OCI-LY3 (cell line): ENCODE measurements around the gene SKIDA1.

ENCODE experiments used
- H2AFZ ChIP-seq: fragments of 200-600, 300-600 bp; shearing (Covaris generic); 2 replicates; pipeline ENCODE4 v1.6.0; 2014; ENCODE audit warnings: antibody characterized with exemption, low read depth, low read length
- H3K27ac ChIP-seq: fragments of 200-600, 300-600 bp; sonication (generic); 2 replicates; pipeline ENCODE4 v1.5.1; 2014; ENCODE audit warnings: mild to moderate bottlenecking, low read length, moderate library complexity, mixed read lengths
- H3K27me3 ChIP-seq: fragments of 200-600, 300-600 bp; sonication (generic); 2 replicates; pipeline ENCODE4 v1.6.1; 2014; ENCODE audit warnings: low read depth, low read length, mixed read lengths
- H3K36me3 ChIP-seq: fragments of 200-600, 300-600 bp; sonication (generic); replicated peaks from 2 replicates; pipeline ENCODE3; 2014; ENCODE audit warnings: low read depth, low read length, mixed read lengths
- H3K4me1 ChIP-seq: fragments of 300-600, 200-600 bp; sonication (generic); 2 replicates; pipeline ENCODE4 v1.6.1; 2014; ENCODE audit warnings: low read length, mixed read lengths
- H3K4me2 ChIP-seq: fragments of 200-600, 300-600 bp; sonication (generic); 2 replicates; pipeline ENCODE4 v1.6.1; 2014; ENCODE audit warnings: low read length, mixed read lengths
- H3K4me3 ChIP-seq: fragments of 300-600, 200-600 bp; sonication (generic); 2 replicates; pipeline ENCODE4 v1.5.1; 2014; ENCODE audit warnings: antibody characterized with exemption, mild to moderate bottlenecking, low read length, moderate library complexity
- H3K79me2 ChIP-seq: fragments of 300-600, 200-600 bp; shearing (Covaris generic); 2 replicates; pipeline ENCODE4 v1.6.1; 2014; ENCODE audit warnings: mild to moderate bottlenecking, low read length, mixed read lengths
- H3K9ac ChIP-seq: fragments of 300-600, 200-600 bp; shearing (Covaris generic); 2 replicates; pipeline ENCODE4 v1.6.0; 2014; ENCODE audit warnings: mild to moderate bottlenecking, low read length, moderate library complexity
- H3K9me3 ChIP-seq: fragments of 200-600, 300-600 bp; shearing (Covaris generic); 2 replicates; pipeline ENCODE4 v1.6.1; 2014; ENCODE audit warnings: low read length, mixed read lengths; ENCODE audit not compliant: insufficient read depth
- H4K20me1 ChIP-seq: fragments of 200-600, 300-600 bp; sonication (generic); 2 replicates; pipeline ENCODE4 v1.6.1; 2016; ENCODE audit warnings: low read length, mixed read lengths; ENCODE audit not compliant: insufficient read depth
- EZH2phosphoT487 ChIP-seq: fragments of 200-600 bp; shearing (Covaris generic); IDR thresholded peaks from 2 replicates; pipeline ENCODE4 v1.6.1; 2018; ENCODE audit warnings: antibody characterized with exemption, mixed run types, low read depth
- TF ChIP-seq, protein P1 (sequence below): fragments of 200-600, 300-600 bp; sonication (generic); IDR thresholded peaks from 2 replicates; pipeline ENCODE4 v1.5.1; 2014; ENCODE audit warnings: antibody characterized with exemption, low read length, low read depth

Gene SKIDA1

DNA sequence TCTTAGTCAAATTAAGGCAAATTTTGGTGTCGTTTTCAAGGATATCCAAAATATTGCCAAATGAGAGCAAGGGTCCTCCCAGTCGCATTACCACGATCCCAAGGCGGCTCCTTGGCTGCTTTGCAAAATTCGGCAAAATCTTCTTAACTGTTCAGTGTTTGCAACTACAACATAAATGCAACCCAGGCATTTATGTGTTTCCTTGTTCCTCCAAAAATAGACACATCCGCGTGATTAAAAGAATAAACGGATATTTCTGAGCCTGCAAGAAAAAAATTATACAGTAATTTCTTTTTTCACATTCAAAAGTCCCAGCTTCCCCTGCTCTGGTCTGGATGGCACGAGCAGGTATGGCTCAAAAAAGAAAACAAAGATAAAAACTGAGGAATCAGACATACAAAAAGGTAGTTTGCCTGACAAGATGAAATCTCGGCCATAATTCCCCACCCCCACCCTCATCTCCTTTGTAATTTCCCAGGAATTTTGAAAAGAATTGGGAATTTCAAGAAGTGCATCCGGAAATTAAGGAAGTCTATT is 6.0 kb downstream of the SKIDA1 start:
- Histone ChIP-seq H3K4me1 (peaks cover 18% of the 10 kb centered on the region), H3K9me3 (no peaks in the 10 kb centered on the region), H3K27ac (no peak overlapping the region), H4K20me1 (no peaks in the 10 kb centered on the region), H3K36me3 (no peaks in the 10 kb centered on the region), H3K79me2 (no peaks in the 10 kb centered on the region), H3K9ac (peak overlapping the region; percentile 46), H2AFZ (peak overlapping the region; percentile 86), H3K27me3 (peaks cover 28% of the 10 kb centered on the region), H3K4me2 (peak overlapping the region; percentile 99), H3K4me3 (peak overlapping the region; percentile 90)
- TF ChIP-seq, protein P1, sequence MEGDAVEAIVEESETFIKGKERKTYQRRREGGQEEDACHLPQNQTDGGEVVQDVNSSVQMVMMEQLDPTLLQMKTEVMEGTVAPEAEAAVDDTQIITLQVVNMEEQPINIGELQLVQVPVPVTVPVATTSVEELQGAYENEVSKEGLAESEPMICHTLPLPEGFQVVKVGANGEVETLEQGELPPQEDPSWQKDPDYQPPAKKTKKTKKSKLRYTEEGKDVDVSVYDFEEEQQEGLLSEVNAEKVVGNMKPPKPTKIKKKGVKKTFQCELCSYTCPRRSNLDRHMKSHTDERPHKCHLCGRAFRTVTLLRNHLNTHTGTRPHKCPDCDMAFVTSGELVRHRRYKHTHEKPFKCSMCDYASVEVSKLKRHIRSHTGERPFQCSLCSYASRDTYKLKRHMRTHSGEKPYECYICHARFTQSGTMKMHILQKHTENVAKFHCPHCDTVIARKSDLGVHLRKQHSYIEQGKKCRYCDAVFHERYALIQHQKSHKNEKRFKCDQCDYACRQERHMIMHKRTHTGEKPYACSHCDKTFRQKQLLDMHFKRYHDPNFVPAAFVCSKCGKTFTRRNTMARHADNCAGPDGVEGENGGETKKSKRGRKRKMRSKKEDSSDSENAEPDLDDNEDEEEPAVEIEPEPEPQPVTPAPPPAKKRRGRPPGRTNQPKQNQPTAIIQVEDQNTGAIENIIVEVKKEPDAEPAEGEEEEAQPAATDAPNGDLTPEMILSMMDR, result no peak
- no peak for TF ChIP-seq EZH2phosphoT487

DNA sequence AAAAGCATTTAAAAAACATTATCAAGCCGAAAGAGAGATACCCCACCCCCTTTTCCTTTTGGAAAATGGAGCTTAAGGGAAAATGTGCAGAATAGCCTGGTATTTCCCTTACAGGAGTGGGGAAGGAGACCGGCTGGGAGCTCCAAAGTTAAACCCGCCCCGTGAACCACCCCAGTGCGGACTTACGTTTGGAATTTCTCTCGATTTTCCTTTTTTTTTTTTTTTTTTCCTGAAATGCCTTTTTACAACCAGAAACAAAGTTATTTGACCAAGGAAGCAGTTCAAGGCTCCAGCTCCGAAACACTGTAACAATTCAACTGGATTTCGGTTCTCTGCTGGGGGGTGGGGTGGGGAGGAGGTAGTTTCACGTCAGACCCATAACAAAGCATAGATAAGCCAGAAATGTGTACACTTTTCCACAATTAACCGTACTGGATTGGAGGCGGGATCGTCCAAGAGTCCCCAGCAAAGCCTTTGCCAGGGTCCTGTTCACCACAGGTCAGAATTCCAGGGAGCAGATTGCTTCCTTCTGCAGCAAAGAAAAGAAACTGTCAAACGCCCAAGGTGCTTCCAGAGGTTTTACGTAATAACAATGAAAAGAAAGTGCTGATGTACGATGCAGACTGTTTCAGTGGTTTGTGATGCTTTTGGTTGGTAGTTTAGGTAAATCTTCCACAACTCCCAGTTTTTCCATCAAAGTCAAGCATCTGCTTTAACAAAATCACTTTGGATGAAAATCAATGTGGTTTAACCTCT is 6.7 kb downstream of the SKIDA1 start:
- Histone ChIP-seq H3K27me3 (peaks cover 28% of the 10 kb centered on the region), H4K20me1 (no peaks in the 10 kb centered on the region), H3K27ac (no peak overlapping the region), H3K79me2 (no peaks in the 10 kb centered on the region), H3K9me3 (no peaks in the 10 kb centered on the region), H3K36me3 (no peaks in the 10 kb centered on the region), H3K4me3 (peak overlapping the region; percentile 90), H3K4me2 (peak overlapping the region; percentile 99), H2AFZ (0 out of 2 replicates have a peak overlapping the region, but pooled peaks have one; percentile 86), H3K9ac (peak overlapping the region; percentile 22; the same call in 1 of the 2 replicates), H3K4me1 (peaks cover 18% of the 10 kb centered on the region)
- TF ChIP-seq, protein P1, result no peak
- TF ChIP-seq EZH2phosphoT487, result no peak

DNA sequence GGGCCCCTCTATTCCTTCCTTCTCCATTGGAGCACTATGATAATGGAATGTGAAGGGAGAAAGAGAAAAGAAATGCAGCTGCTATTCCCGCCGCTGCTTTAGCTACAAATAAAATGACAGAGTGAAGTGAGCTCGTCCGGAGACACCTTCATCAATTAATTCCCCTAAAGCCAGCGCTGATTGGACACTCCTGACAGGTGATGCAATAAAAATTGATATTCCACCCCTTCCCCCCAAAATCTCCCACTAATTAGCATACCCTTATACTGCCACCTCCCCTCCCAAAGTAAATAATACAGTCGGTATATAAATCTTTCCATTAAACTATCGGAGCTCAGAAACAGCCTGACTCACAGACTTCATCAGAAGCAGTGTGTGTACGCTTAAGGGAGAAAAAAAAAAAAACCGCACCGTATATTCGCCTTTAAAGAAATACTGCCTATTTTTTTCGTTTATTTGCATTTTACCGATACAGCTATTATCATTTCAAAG is 7.3 kb downstream of the SKIDA1 start:
- H3K9ac ChIP-seq, result peak overlapping the region; percentile 30; the same call in 1 of the 2 replicates

More for the DNA sequence above, 7.3 kb downstream of the SKIDA1 start:
- no peaks in the 10 kb centered on the region for H4K20me1 ChIP-seq
- H3K27ac ChIP-seq, result no peak overlapping the region
- no peaks in the 10 kb centered on the region for H3K36me3 ChIP-seq
- H3K4me1 ChIP-seq, result peaks cover 18% of the 10 kb centered on the region
- no peak overlapping the region for H2AFZ ChIP-seq
- peaks cover 29% of the 10 kb centered on the region for H3K27me3 ChIP-seq
- peak overlapping the region; percentile 99 for H3K4me2 ChIP-seq
- no peaks in the 10 kb centered on the region for H3K79me2 ChIP-seq
- TF ChIP-seq, protein P1, result no peak
- TF ChIP-seq EZH2phosphoT487, result no peak
- H3K9me3 ChIP-seq, result no peaks in the 10 kb centered on the region
- peak overlapping the region; percentile 90 for H3K4me3 ChIP-seq
